Endothelial cell of umbilical vein (primary cell): ENCODE data around the gene GOLPH3L.

Experiments used
- EZH2 ChIP-seq: IDR thresholded peaks from 2 replicates; pipeline ENCODE4 v1.6.1; 2012; ENCODE audit warnings: borderline replicate concordance, low read depth, mild to moderate bottlenecking, moderate library complexity, low read length, inconsistent platforms; ENCODE audit not compliant: severe bottlenecking
- FOS ChIP-seq: IDR thresholded peaks from 2 replicates; pipeline ENCODE4 v1.6.1; 2011; ENCODE audit warnings: mild to moderate bottlenecking, low read length, moderate library complexity, borderline replicate concordance; ENCODE audit not compliant: insufficient read depth
- JUN ChIP-seq: IDR thresholded peaks from 2 replicates; pipeline ENCODE4 v1.6.1; 2011; ENCODE audit warnings: borderline replicate concordance, low read depth; ENCODE audit not compliant: insufficient read length, insufficient read depth
- POLR2A ChIP-seq: IDR thresholded peaks from 2 replicates; pipeline ENCODE4 v1.6.1; 2012; ENCODE audit warnings: low read depth, mild to moderate bottlenecking, control low read depth, low read length
- POLR2AphosphoS5 ChIP-seq: IDR thresholded peaks from 2 replicates; pipeline ENCODE4 v1.6.1; 2012; ENCODE audit warnings: low read depth, mild to moderate bottlenecking, control low read depth, low read length, moderate library complexity; ENCODE audit not compliant: insufficient read depth
- TF ChIP-seq, protein P1 (sequence below), 2 donors: IDR thresholded peaks; 1 replicate in 1 of 2; 2 replicates in 1 of 2; pipeline ENCODE4 v1.5.1; 2011; ENCODE audit warnings: low read length in 2 of 2, mild to moderate bottlenecking in 2 of 2, moderate library complexity in 2 of 2, control low read depth in 1 of 2, inconsistent platforms in 1 of 2, low read depth in 1 of 2; ENCODE audit not compliant: insufficient read depth in 1 of 2; ENCODE audit errors: extremely low read depth in 1 of 2
- TF ChIP-seq, protein P2 (sequence below): IDR thresholded peaks from 2 replicates; pipeline ENCODE4 v1.6.1; 2011; ENCODE audit not compliant: insufficient read depth, insufficient read length

DNA sequence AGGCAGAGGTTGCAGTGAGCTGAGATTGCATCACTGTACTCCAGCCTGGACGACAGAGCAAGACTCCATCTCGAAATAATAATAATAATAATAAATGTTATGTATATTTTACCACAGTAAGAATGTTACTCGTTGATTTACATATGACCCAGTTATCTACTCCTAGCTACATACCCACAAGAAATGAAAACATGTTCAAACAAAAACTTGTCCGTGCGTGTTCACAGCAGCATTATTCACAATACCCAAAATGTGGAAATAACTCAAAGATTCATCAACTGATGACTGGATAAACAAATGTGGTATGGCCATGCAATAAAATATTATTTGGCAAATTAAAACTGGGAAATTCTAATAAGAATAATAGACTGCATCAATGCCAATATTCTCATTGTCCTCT lies 35.8 kb downstream of the GOLPH3L start:
- TF ChIP-seq, protein P1, sequence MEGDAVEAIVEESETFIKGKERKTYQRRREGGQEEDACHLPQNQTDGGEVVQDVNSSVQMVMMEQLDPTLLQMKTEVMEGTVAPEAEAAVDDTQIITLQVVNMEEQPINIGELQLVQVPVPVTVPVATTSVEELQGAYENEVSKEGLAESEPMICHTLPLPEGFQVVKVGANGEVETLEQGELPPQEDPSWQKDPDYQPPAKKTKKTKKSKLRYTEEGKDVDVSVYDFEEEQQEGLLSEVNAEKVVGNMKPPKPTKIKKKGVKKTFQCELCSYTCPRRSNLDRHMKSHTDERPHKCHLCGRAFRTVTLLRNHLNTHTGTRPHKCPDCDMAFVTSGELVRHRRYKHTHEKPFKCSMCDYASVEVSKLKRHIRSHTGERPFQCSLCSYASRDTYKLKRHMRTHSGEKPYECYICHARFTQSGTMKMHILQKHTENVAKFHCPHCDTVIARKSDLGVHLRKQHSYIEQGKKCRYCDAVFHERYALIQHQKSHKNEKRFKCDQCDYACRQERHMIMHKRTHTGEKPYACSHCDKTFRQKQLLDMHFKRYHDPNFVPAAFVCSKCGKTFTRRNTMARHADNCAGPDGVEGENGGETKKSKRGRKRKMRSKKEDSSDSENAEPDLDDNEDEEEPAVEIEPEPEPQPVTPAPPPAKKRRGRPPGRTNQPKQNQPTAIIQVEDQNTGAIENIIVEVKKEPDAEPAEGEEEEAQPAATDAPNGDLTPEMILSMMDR (IDR thresholded peaks at IDR 0.05; ENCODE audit: extremely low read depth in 1 of 2, insufficient read depth in 1 of 2, low read depth in 1 of 2, low read length in 2 of 2) = no peak
- no peak for TF ChIP-seq EZH2
- no peak for TF ChIP-seq POLR2A
- no peak for TF ChIP-seq POLR2AphosphoS5
- no peak for TF ChIP-seq FOS
- TF ChIP-seq, protein P2, sequence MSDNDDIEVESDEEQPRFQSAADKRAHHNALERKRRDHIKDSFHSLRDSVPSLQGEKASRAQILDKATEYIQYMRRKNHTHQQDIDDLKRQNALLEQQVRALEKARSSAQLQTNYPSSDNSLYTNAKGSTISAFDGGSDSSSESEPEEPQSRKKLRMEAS = no peak
- no peak for TF ChIP-seq JUN
